GM18867 (cell line): ENCODE measurements around the gene TEX12.

Source experiments
- ATAC-seq: cut with Tn5 transposase; IDR thresholded peaks from one replicate; pipeline ENCODE4 v1.9.1; 2021; ENCODE audit warnings: mild to moderate bottlenecking, moderate library complexity; ENCODE audit not compliant: unreplicated experiment

TEX12 gene

DNA sequence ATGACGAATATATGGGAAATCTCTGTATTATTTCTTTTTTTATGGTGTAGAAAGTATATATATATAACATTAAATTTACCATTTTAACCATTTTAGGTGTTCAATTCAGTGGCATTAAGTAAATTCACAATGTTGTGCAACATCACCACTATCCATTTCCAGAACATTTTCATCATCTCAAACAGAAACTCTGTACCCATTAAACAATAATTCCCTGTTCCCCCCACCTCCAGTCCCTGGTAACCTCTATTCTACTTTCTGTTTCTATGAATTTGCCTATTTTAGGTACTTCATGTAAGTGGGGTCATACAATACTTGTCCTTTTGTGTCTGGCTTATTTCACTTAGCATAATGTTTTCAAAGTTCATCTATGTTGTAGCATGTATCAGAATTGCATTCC, 43.7 kb downstream of the TEX12 start:
- ATAC-seq = no peak

DNA sequence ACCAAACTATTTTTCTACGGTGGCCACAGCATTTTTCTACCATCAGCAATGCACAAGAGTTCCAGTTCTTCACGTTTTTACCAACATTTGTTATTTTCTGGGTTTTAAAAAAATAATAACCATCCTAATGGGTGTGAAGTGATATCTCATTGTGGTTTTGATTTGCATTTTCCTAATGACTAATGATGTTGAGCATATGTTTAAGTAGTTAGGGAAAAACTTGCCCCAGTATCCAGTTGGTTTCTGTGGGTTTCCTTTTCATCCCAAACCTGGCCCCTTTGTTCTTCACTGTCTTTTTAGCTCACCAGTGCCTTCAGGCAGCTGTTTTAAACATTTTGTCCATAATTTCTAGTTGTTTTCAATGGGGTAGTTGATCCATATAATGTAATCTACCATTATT, 44.4 kb downstream of the TEX12 start:
- no peak for ATAC-seq

DNA sequence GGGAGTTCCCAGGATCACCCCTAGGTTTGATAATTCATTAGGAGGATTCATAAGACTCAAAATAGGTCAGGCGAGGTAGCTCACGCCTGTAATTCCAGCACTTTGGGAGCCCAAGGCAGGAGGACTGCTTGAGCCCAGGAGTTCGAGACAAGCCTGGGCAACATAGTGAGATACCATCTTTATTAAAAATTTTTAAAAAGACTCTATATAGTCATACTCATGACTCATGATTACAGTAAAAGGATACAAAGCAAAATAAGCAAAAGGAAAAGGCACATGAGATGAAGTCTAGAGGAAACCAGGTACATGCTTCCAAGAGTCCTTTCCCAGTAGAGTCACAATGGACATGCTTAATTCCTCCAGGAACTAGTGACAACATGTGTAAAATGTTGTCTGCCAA, 45.1 kb downstream of the TEX12 start:
- ATAC-seq = no peak

DNA sequence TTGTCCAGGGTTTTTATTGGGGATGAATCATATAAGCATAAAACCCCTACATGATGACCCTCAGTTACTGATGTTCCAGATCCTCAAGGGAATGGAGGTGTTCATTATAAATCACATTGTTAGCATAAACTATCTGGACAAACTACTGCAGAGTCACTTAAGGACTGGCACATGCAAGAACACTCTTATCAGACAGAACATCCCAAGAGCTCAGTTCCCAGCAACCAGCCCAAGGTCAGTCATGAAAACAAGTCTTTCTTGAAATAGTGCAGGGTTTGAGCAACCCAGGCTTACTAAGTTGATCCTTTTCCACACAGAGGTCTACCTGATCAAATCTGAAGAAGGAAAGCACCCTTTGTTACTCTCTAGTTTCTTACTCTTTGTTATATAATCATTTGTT, 45.5 kb downstream of the TEX12 start:
- ATAC-seq = no peak

DNA sequence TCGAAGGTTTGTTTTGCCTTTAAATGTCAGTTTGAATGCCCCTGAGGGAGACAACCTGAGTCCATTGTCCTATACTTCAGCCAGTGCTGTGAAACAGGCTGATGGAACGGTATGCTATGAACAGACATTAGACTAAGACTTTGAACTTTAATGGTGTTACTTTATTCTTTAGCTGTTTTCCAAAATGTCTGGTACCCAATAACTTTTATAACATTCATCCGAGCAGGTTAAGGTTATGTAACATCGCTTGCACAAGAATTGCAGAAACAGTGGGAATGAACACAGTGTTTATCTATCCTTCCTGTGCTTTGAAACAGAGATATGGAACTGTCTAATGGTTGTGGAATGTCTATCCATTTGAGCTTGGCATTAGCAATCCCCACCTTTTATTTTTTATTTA, 46.6 kb downstream of the TEX12 start:
- ATAC-seq = no peak

DNA sequence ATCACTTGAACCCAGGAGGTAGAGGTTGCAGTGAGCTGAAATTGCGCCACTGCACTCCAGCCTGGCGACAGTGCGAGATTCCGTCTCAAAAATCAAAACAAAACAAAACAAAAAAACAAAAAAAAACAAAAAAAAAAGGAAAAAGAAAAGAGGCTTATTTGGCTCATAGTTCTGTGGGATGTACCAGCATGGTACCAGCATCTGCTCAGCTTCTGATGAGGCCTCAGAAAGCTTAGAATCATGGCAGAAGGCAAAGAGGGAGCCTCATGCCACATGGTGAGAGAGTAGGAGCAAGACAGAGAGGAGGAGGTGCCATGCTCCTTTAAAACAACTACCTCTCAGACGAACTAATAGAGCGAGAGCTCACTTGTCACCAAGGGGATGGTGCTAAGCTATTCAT, 48.4 kb downstream of the TEX12 start:
- ATAC-seq = no peak

DNA sequence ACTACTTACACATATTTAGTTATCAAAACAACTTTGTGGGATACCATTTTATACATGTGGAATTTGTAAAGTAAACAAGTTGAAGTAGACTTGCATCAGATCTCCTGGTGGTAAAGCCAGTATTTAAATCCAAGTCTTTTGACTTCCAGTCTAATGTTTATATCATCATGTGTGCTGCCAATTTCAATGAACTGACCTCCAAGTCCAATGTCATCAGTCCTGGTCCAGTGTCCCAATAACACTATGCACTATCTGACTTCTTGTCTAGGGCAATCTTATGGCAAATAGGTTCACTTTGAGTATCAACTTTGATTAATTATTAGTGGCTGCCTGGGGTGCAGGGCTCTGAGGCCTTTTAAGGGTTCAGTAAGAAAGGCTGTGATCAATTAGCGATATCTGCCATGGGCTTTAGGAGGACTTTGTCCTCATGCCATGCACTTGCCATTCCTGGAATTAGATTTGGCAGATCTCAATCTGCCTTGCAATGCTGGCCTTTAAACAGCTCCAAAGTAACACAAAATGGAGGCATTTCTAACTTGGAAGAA, 49.5 kb downstream of the TEX12 start:
- no peak for ATAC-seq

DNA sequence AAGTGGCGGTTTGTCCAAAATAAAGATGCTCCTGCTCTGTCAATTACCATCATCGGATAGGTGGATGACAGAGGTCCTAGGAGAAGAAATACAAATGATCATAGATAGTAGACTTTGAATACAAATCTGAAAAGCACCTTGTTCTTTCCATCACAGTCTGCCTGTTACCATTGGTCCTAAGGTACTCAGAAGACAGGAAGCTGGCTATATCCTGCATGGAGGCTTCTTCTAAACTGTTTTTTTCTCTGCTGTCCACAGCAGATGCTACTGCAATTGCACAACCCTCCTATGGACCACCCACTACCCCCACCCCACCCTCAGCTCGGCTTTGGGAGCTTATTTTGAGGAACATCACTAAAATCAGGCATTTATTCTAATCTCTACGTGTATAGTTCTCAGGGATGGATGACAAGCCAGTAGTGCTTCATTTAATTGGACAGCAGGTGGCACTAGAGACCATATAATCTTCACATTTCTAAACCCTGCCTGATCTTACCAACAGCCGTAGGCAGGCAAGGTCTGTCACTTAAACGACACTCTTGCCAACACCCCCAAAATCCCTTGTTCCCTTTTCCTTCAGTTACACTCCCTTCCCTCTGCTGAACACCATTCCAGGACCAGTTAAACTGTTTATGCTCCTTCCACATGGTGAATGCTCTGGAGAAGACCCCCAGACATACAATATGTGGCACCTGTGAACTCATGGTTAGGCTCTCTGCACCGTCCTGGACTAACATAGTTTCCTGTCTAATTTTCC, 52.5 kb downstream of the TEX12 start:
- ATAC-seq = peak; percentile 96

DNA sequence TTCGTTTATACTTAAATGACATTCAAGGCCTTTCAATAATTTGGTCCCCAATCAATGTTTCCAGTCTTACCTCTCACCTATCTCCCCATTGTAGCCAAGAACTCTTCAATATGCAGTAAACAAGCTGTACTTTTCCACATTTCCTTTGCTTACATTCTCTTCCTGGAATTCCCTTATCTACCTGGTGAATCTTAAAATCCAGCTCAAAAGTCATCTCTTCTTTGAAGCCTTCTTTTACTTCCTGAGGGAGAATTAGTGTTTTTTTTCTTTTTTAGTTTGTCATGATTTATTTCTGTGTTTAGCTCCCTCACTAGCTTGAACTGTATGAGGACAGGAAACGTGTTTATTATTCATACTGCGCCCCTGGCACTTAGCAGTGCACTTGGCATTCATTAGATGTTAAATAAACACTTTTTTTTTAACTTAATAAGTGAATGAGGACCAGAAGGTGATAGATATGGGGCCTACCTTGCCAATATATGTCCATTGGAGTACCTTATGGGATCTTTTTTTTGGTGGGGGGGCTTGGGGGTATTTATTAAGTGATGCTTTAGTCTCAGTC, 54.2 kb downstream of the TEX12 start:
- ATAC-seq = no peak
